Prostate gland (tissue), 2 donors: ENCODE data around the gene ERCC1. TPM values are rescaled to one million over a fixed set of nuclear protein-coding genes. Genes with fewer than 3 reads are reported as not detected.

Source experiments
- DNase-seq: peaks from one replicate; pipeline ENCODE4 v3.0.0-alpha.2; 2019; ENCODE audit warnings: low spot score
- H3K27ac ChIP-seq, 2 donors: fragments of 200-600 bp; sonication (generic); 2 replicates each; pipeline ENCODE4 v1.5.1; 2017 to 2019
- H3K27me3 ChIP-seq: fragments of 200-600 bp; sonication (generic); replicated peaks from 2 replicates; pipeline ENCODE4 v1.5.1; 2019; ENCODE audit not compliant: insufficient read depth
- H3K36me3 ChIP-seq, 2 donors: fragments of 200-600 bp; sonication (generic); 1 replicate in 1 of 2; 2 replicates in 1 of 2; pipeline versions ENCODE4 v1.5.1 to v1.8.1; 2017 to 2019
- H3K4me1 ChIP-seq: fragments of 200-600 bp; sonication (generic); replicated peaks from 2 replicates; pipeline ENCODE4 v1.5.1; 2019
- H3K4me3 ChIP-seq, 2 donors: fragments of 200-600 bp; sonication (generic); 2 replicates each; pipeline ENCODE4 v1.5.1; 2017 to 2019
- H3K9me3 ChIP-seq: fragments of 200-600 bp; sonication (generic); 2 replicates; pipeline ENCODE4 v1.5.1; 2017
- POLR2A ChIP-seq: fragments of 450-650 bp; IDR thresholded peaks from one replicate; pipeline ENCODE4 v1.6.1; 2016; ENCODE audit warnings: antibody characterized with exemption, mild to moderate bottlenecking
- POLR2AphosphoS5 ChIP-seq: sonication (generic); formaldehyde crosslinking; IDR thresholded peaks from one replicate; pipeline ENCODE4 v1.6.1; 2017; ENCODE audit warnings: antibody characterized with exemption
- whole genome bisulfite sequencing: methylation state at CpG from one replicate; pipeline ENCODE4 v1.1.5; 2018; 5-methylcytosine and 5-hydroxymethylcytosine counted together
- intact Hi-C: fragments of 100-400 bp; cut with DNase I; formaldehyde crosslinking; loops from one replicate; pipeline ENCODE4 v1.14.2; 2022
- total RNA-seq, 2 donors: library from RNA; depleted of rRNA; stranded (reverse); fragments of >200 nt; gene quantifications; one replicate each; pipeline ENCODE4 v1.1.0, GENCODE V29; 2016
- TF ChIP-seq, protein P1 (sequence below), 4 experiments: fragments of 200-600 bp in 2 of 4; fragments of 450-650 bp in 2 of 4; sonication (generic) in 2 of 4; IDR thresholded peaks; 1 replicate in 3 of 4; 2 replicates in 1 of 4; pipeline ENCODE4 v1.5.1; 2016 to 2019; ENCODE audit warnings: antibody characterized with exemption in 4 of 4, mild to moderate bottlenecking in 2 of 4, moderate library complexity in 2 of 4

The ERCC1 gene
- total RNA-seq, 2 donors from 2014 or later: 142 to 151 TPM

DNA sequence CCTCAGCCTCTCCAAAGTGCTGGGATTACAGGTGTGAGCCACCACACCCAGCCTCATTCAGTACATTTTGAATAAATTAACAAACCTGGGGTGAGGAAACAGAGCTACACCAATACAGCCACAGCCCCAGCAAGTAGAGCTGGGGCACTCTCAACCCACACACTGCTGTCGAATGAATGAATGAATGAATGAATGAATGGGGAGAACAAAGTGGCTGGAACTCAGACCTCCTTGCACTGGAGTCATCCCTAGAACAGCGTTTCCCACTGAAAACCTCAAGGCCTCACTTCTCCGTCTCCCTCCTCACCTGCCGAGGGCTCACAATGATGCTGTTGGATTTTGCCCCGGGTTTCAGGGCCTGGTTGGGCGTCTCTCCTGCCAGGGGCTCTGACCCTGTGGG, 2.8 kb downstream of the ERCC1 start:
- Histone ChIP-seq H3K27me3 (no peaks in the 10 kb centered on the region), H3K4me1 (no peaks in the 10 kb centered on the region), H3K4me3 (no peak overlapping the region), H3K36me3 (no peaks in the 10 kb centered on the region), H3K27ac (no peak overlapping the region), H3K9me3 (no peaks in the 10 kb centered on the region)
- intact Hi-C loops: no loop called here
- TF ChIP-seq POLR2AphosphoS5 (no peak), POLR2A (no peak)
- TF ChIP-seq, protein P1, sequence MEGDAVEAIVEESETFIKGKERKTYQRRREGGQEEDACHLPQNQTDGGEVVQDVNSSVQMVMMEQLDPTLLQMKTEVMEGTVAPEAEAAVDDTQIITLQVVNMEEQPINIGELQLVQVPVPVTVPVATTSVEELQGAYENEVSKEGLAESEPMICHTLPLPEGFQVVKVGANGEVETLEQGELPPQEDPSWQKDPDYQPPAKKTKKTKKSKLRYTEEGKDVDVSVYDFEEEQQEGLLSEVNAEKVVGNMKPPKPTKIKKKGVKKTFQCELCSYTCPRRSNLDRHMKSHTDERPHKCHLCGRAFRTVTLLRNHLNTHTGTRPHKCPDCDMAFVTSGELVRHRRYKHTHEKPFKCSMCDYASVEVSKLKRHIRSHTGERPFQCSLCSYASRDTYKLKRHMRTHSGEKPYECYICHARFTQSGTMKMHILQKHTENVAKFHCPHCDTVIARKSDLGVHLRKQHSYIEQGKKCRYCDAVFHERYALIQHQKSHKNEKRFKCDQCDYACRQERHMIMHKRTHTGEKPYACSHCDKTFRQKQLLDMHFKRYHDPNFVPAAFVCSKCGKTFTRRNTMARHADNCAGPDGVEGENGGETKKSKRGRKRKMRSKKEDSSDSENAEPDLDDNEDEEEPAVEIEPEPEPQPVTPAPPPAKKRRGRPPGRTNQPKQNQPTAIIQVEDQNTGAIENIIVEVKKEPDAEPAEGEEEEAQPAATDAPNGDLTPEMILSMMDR (IDR thresholded peaks at IDR 0.05): no peak
- 97% methylated on average over 6 of the region's 6 CpGs for WGBS
- no peak for DNase-seq

DNA sequence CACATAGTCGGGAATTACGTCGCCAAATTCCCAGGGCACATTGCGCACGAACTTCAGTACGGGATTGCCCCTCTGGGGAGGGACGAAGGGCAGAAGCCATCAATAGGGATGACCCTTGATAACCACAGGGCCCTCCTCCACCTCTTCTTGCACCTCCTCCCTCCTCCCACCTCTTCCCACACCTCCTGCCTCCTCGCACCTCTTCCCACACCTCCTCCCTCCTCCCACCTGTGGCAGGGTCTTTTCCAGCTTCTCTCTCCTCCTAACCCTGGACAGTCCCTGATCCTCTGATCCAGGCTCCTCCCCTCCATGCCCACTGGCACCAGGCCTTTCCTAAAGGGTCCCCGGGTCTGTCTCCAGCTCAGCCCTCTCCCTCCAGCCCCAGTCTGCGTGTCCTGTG, 3.4 kb downstream of the ERCC1 start:
- Histone ChIP-seq H3K4me1 (no peaks in the 10 kb centered on the region), H3K27me3 (no peaks in the 10 kb centered on the region), H3K9me3 (no peaks in the 10 kb centered on the region), H3K27ac (no peak overlapping the region), H3K36me3 (no peaks in the 10 kb centered on the region), H3K4me3 (no peak overlapping the region)
- 82% methylated on average over 10 of the region's 10 CpGs for WGBS
- DNase-seq: no peak
- intact Hi-C loops: no loop called here
- TF ChIP-seq, protein P1 (IDR thresholded peaks at IDR 0.05): no peak
- TF ChIP-seq POLR2A (no peak), POLR2AphosphoS5 (no peak)

DNA sequence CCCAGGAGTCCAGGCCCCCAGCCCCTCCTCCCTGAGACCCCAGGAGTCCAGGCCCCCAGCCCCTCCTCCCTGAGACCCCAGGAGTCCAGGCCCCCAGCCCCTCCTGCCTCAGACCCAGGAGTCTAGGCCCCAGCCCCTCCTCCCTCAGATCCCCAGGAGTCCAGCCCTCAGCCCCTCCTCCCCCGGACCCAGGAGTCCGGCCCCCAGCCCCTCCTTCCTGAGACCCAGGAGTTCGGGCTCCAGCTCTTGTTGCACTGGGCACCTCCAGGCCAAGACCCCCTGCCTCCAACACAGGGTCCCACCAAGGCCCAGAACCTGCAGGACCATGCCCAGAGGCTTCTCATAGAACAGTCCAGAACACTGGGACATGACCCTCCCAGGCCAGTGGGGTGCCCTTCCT, 3.8 kb downstream of the ERCC1 start:
- no peak overlapping the region for H3K27ac ChIP-seq
- intact Hi-C loops: no loop called here
- H3K36me3 ChIP-seq: no peaks in the 10 kb centered on the region
- no peak overlapping the region for H3K4me3 ChIP-seq
- no peaks in the 10 kb centered on the region for H3K4me1 ChIP-seq
- TF ChIP-seq, protein P1 (IDR thresholded peaks at IDR 0.05): no peak
- no peak for TF ChIP-seq POLR2A
- TF ChIP-seq POLR2AphosphoS5: no peak
- no peaks in the 10 kb centered on the region for H3K9me3 ChIP-seq
- DNase-seq: no peak
- no peaks in the 10 kb centered on the region for H3K27me3 ChIP-seq
- WGBS: 44% methylated on average over 3 of the region's 3 CpGs

DNA sequence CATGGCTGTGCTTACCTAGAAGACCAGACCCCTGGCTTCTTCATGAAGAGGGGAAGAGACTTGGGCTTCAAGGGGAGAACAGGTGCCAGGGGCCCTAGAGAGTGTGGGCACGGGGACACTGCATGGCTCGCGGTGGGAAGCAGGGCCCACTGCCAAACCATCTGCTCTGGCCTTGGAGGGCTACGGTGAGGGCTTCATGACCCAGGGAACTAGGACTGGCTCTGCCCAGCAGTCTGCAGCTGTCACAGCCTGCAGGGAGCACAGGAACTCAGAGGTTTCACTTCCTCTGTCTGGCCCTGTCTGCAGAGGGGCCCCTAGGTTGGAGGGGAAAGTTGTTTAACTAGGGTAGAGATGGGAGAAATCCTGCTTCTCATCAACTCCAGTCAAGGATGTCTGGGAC, 4.3 kb downstream of the ERCC1 start:
- Histone ChIP-seq H3K27ac (no peak overlapping the region), H3K27me3 (no peaks in the 10 kb centered on the region), H3K36me3 (no peaks in the 10 kb centered on the region), H3K4me3 (no peak overlapping the region), H3K4me1 (no peaks in the 10 kb centered on the region), H3K9me3 (no peaks in the 10 kb centered on the region)
- TF ChIP-seq POLR2AphosphoS5 (no peak), POLR2A (no peak)
- TF ChIP-seq, protein P1 (IDR thresholded peaks at IDR 0.05): no peak
- intact Hi-C loops: no loop called here
- no peak for DNase-seq
- 77% methylated on average over 4 of the region's 4 CpGs for WGBS

DNA sequence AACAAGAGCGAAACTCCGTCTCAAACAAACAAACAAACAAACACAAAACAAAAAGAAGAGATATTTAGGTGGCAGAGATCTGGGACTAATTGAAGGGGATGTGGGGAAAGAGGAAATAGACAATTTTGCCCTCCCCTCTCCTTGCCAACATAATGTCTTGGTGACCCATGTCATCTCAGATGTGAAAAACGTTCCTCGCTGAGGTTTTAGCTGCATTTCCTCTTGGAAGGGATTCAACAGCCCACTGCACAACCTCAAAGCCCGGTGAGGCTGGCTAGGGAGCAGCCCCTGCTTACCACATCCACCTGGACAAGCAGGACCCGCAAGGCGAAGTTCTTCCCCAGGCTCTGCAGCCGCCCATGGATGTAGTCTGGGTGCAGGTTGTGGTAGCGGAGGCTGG, 4.9 kb downstream of the ERCC1 start:
- Histone ChIP-seq H3K36me3 (no peaks in the 10 kb centered on the region), H3K4me1 (no peaks in the 10 kb centered on the region), H3K4me3 (no peak overlapping the region), H3K27me3 (no peaks in the 10 kb centered on the region), H3K9me3 (no peaks in the 10 kb centered on the region), H3K27ac (no peak overlapping the region)
- TF ChIP-seq, protein P1 (IDR thresholded peaks at IDR 0.05): no peak
- WGBS: 78% methylated on average over 9 of the region's 9 CpGs
- intact Hi-C loops: no loop called here
- no peak for DNase-seq
